SK-MEL-5 (cell line): ENCODE measurements around the gene LRRC39. TPM values are rescaled to one million over a fixed set of nuclear protein-coding genes. Genes with fewer than 3 reads are reported as not detected.
"Not testable (repeated sequence)": the region's sequence is repeated elsewhere in the genome, so short reads cannot be mapped to it uniquely, and the experiment has no call there.

Experiments used
- DNase-seq: peaks from one replicate; pipeline ENCODE4 v3.0.0-alpha.2; 2016; ENCODE audit warnings: low read depth, low spot score
- in situ Hi-C: cut with HindIII; loops from 2 replicates; pipeline ENCODE4 v1.10.0; 2016; ENCODE audit warnings: low sequenced_read_pairs, high pct_unique_total_duplicates, low pct_unique_long_range_greater_than_20kb
- polyA plus RNA-seq, 2 experiments: library from polyadenylated mRNA; depleted of rRNA; stranded (reverse); fragments of >200 nt; gene quantifications; 2 replicates each; pipeline ENCODE4 v1.2.3, GENCODE V29; 2015
- total RNA-seq: library from RNA; depleted of rRNA; stranded (reverse); fragments of >200 nt; shearing (Covaris generic); gene quantifications from 2 replicates; pipeline ENCODE4 v1.2.3, GENCODE V29; 2014; rRNA removed

LRRC39 gene
- total RNA-seq, result 4.2 and 5.0 TPM in 2 replicates
- 1.2 and 1.8 TPM in 2 replicates for polyA plus RNA-seq (2015; cell fraction: cytosol; rRNA removed)
- polyA plus RNA-seq (2015; cell fraction: nucleus; rRNA removed), result 8.4 and 11.1 TPM in 2 replicates

DNA sequence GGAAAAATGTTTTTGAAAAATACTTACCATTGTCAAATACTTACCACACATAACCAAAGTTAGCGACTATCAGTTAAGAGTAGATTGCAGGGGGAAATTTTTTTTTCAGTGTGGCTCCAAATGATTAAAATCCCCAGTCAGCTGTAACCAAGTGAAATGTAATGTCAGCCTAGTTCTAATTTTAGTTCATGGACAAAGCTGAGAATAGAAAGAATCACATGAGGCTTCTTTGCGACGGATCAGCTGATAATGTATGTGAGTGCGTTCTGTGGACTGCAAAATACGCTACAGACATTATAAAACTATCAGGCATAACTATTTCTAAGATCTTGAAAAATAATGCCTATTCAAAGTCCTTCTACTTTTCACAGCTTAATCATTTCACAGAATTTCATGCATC lies at the start of gene LRRC39:
TSS of gene LRRC39 (minus strand) at position 166 of the 400 bp plus-strand sequence. CDS start 9,740 bp downstream, outside the sequence.
- DNase-seq, result peak; percentile 61
- in situ Hi-C loops, result no loop called here

DNA sequence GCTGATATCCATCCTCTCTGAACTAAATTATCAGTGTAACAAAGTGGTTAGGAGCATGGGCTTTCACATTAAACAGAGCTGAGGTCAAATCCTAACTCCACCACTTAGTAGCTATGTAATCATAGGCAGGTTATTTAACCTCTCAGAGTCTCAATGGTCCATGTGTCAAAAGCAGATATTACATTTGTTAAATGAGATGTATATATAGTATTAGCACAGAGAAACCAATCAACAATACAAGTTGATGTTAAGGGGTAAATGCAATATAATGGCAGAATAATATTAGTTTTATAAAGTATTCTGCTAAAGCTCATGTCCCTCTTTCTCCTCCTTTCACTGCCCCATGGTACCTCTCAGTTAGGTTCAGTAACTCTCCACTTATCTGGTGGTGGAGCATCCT lies 44.4 kb upstream of the LRRC39 start:
- in situ Hi-C loops, result no loop called here
- DNase-seq, result no peak

DNA sequence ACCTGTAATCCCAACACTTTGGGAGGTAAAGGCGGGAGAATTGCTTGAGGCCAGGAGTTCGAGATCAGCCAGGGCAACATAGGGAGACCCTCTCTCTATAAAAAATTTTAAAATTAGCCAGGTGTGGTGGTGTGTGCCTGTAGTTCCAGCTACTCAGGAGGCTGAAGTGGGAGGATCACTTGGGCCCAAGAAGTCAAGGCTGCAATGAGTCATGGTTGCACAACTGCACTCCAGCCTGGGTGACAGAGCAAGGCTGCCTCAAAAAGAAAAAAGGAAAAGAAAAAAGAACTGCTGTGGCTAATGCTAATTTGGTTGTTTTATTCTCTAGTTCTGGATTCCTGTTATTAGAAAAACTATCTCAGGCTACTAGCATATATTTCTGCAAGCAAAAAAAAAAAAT lies 41.8 kb upstream of the LRRC39 start:
- no peak for DNase-seq
- in situ Hi-C loops, result no loop called here

DNA sequence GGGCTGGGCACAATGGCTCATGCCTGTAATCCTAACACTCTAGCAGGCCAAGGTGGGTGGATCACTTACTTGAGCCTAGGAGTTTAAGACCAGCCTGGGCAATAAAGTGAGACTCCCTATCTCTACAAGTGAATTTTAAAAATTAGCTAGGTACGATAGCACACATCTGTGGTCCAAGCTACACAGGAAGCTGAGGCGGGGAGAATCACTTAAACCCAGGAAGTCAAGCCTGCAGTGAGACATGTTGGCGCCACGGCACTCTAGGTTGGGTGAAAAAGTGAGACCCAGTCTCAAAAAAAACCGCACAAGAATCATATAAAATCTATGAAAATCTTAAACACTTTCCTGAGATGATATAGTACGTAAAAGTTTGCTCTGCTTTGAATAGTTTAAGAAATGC lies 41.4 kb upstream of the LRRC39 start:
- in situ Hi-C loops, result no loop called here
- DNase-seq, result no peak

DNA sequence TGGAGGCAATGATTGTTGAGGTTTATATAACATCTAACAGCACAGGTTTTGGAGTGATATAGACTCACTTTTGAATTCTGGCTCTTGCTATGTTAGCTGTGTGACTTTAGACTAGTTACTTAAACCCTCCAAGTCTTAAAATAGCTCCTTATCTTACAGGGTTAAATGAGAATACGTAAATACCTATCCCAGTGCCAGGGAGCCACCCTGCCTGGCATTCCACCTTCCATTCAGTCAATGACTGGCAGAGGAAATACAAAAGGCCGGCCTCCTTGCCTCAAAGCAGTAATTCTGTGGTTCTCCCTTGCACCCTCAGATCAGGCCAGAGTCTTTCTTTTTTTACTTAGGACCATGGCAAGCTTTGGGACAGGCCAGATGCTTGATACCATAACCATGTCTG lies 39.8 kb upstream of the LRRC39 start:
- in situ Hi-C loops, result no loop called here
- DNase-seq, result no peak

DNA sequence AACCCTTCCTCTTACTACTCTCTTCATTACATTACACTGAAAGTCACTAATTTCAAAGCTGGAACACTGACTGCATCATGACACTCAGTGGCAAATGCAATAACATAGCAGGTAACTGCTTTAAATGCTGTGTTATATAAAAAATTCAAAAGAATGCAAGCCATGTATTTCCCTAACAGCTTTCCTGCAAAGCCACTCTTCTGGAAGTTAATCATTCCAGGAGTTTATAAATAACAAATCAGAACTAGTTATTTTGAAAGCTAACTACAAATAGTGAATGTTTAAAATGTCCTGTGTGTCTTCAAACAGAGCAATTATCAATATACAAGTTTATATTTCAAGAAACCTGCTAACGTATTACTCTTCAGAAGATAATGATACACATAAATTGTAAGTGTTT lies 37.0 kb upstream of the LRRC39 start:
- DNase-seq, result no peak
- in situ Hi-C loops, result no loop called here

DNA sequence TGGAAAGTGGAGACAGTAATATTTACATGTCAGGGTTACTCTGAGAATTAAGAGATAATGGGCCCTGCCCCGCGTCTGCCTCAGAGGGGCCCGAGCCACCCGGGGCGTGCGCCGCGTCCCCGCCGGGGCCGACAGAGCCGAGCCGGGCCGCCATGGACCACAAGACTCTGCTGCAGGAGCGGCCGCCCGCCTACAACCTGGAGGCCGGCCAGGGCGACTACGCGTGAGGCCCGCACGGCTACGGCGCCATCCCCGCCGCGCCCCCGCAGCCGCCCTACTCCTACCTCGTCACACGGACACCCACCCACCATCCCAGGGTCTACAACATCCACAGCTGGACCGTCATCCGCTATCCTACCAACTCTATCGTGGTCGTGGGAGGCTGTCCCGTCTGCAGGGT lies 35.1 kb upstream of the LRRC39 start:
- in situ Hi-C loops, result no loop called here
- no peak for DNase-seq

DNA sequence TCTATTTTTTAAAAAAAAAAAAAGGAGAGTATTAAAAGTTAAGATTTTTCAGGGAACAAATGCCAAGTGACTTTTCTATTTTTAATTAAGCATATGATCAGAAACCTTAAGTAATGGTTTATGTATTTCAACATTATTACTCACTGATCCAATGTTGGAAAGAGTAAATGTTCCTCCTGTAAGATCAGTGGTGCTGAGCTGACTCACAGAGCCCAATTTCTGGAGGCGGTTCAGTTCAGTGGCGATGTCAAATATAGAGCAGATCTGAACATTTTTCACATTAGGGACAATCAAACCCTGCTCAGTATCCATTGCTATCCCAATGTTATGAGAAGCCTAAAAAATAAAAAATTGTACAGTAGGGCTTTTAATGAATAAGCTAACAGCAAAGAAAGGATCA lies 28.2 kb upstream of the LRRC39 start:
- in situ Hi-C loops, result no loop called here
- no peak for DNase-seq

DNA sequence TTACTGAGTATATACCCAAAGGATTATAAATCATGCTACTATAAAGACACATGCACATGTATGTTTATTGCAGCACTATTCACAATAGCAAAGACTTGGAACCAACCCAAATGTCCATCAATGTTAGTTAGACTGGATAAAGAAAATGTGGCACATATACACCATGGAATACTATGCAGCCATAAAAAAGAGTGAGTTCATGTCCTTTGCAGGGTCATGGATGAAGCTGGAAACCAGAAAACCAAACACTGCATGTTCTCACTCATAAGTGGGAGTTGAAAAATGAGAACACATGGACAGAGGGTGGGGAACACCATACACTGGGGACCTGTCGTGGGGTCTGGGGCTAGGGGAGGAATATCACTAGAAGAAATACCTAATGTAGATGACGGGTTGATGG lies 27.5 kb upstream of the LRRC39 start:
- DNase-seq, result not testable (repeated sequence)

DNA sequence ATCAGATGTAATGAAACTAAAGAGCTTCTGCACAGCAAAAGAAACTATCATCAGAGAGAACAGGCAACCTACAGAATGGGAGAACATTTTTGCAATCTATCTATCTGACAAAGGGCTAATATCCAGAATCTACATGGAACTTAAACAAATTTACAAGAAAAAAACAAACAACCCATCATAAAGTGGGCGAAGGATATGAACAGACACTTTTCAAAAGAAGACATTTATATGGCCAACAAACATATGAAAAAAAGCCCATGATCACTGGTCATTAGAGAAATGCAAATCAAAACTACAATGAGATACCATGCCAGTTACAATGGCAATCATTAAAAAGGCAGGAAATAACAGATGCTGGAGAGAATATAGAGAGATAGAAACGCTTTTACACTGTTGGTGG lies 27.0 kb upstream of the LRRC39 start:
- DNase-seq, in situ Hi-C loops: not testable (repeated sequence)

More for the DNA sequence above, 27.5 kb upstream of the LRRC39 start:
- in situ Hi-C loops, result not testable (repeated sequence)

DNA sequence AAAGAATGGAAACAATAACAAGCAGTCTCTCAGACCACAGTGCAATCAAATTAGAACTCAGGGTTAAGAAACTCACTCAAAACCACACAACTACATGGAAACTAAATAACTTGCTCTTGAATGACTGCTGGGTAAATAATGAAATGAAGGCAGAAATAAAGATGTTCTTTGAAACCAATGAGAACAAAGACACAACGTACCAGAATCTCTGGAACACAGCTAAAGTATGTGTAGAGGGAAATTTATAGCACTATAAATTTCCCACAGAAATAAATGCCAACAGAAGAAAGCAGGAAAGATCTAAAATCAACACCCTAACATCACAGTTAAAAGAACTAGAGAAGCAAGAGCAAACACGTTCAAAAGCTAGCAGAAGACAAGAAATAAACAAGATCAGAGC lies 24.6 kb upstream of the LRRC39 start:
- DNase-seq, in situ Hi-C loops: not testable (repeated sequence)

DNA sequence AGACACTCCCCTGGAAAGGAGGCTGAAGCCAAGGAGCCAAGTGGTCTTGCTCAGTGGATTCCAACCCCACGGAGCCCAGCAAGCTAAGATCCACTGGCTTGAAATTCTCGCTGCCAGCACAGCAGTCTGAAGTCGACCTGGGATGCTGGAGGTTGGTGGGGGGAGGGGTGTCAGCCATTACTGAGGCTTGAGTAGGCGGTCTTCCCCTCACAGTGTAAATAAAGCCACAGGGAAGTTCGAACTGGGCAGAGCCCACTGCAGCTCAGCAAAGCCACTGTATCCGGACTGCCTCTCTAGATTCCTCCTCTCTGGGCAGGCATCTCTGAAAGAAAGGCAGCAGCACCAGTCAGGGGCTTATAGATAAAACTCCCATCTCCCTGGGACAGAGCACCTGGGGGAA lies 22.0 kb upstream of the LRRC39 start:
- DNase-seq, in situ Hi-C loops: not testable (repeated sequence)

DNA sequence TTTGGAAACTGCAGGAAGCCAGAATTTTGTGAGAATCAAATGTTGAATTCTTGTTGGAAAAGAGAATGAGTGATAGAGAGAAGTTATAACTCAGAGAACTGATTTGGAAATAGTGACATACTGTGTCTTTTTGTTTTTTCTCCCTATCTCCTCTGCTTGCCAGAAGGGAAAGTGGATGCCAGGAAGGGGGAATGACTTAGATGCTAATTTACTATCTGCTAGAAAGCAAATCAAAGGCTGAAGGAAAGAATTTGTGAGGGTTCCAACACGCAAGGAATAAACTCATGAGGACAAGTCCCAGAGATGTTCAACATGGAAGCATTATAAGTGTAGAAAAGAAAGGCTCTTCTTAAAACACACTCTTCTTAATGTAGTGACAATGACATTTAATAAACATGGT lies 20.5 kb upstream of the LRRC39 start:
- DNase-seq, result no peak
- in situ Hi-C loops, result no loop called here

DNA sequence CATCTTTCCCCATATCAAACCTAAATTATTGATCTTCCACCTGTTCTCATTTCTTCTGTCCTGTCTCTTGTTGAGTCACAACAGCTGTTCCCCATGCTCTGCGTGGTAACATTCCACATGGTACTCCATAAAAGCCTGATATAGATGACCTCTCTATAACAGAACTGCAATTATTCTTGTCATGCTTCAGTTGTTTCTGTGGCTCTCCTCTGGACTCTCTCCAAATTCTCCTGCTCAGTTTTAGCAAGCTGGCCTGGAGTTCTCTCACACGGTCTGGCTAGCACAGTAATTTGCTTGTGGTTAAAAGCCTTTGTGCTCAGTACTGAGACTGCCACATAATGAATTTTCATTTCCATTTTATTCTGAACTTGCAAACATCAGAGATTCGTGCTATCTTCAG lies 10.6 kb upstream of the LRRC39 start:
- in situ Hi-C loops, result no loop called here
- peak; percentile 61 for DNase-seq

DNA sequence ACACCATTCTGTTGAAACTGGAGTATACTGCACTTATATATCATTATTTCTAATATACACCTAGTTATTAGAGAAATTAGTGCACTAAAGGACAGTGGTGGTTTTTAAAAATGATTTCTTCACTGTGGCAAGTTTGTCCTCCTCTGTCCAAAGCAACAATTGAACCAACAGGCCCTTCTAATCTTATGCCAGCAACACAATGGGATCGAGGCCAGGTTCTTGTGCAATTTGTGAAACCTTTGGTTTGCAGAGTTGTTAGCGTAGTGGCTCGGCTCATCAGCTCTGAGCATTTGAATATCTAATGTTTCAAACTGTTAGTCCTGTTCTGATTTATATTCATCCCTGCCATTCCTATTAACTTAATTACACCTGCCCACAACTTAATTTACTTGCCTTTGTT lies 9.9 kb upstream of the LRRC39 start:
- DNase-seq, result no peak
- in situ Hi-C loops, result no loop called here

DNA sequence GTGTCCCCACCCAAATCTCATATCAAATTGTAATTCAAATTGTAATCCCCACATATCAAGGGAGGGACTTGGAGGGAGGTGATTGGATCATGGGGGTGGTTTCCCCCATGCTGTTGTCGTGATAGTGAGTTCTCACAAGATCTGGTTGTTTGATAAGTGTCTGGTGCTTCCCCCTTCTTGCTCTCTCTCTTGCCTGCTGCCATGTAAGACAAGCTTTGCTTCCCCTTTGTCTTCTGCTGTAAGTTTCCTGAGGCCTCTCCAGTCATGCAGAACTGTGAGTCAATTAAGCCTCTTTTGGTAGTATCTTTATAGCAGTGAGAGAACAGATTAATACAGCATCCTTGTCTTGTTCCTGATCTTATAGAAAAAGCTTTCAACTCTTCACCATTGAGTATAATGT lies 6.5 kb upstream of the LRRC39 start:
- DNase-seq, result no peak
- in situ Hi-C loops, result no loop called here

DNA sequence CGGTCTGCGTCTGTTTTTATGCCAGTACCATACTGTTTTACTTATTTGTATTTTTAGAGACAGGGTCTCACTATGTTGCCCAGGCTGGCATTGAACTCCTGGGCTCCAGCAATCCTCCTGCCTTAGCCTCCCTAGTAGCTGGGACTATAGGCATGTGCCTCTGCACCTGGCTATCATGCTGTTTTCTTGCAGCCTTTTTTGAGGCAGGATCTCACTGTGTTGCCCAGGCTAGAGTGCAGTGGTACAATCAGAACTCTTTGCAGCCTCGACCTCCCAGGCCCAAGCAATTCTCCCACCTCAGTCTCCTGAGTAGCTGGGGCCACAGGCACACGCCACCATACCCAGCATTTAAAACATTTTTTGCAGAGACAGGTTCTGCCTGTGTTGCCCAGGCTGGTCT lies 5.3 kb upstream of the LRRC39 start:
- DNase-seq, result no peak
- in situ Hi-C loops, result no loop called here

DNA sequence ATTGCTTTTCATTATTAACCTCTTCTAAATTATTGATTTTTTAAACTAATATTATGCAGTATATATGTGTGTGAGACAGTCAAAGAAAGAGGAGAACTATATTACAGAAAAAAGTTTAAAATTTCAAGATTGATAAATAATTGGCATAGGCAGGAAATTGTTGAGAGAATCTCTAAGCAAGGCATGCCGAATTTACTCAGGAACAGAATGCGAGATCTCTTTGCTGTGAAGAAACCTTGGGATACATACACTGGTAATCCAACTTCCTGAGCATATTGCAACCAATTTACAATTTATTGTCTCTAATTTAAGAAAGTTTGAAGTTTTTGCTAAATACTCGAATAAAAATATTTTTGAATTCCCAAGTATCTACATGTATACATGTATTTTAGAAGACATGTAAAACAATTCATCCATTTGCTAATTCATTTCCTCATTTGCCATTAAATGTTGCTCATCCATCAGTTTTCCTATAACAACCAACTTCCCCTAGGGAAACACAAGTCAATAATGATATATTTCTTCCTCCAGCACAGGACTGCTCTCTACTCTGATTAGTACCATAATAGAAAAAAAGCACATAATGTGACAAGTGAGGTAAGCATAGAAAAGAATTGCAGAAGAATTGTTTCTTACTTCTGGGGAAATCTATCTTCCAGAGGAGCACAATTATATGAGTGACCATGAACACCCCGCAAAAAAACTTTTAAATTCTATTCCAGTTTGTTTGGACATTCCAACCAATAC lies 588 bp downstream of the LRRC39 start:
- no peak for DNase-seq
- in situ Hi-C loops, result no loop called here

DNA sequence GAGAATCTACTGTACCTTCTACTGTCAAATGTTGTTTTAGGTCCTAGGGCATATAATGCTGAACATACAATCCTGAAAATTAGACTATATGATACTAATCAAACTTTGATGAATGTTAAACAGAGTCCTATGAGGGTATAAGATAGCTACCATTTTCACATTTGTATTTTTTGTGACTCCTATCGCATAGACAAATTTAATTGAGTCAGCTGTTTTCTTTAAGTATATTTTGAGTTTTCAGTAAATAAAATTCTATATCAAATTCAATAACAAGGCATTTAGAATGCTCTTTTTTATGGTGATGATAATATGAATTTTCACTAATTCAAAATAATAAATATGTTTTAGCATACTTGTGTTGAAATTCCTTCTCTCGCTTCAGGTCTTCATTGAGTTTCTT lies 10.0 kb downstream of the LRRC39 start:
- in situ Hi-C loops, result no loop called here
- no peak for DNase-seq
